SU-DHL-6 (cell line): Measurements from ENCODE around the gene EDDM3A.
"Not testable (repeated sequence)": the region's sequence is repeated elsewhere in the genome, so short reads cannot be mapped to it uniquely, and the experiment has no call there.

Experiments used
- H2AFZ ChIP-seq: fragments of 200-600 bp; sonication (generic); 2 replicates; pipeline ENCODE4 v1.6.1; 2014; ENCODE audit warnings: low read depth, mild to moderate bottlenecking, moderate library complexity, mixed read lengths, antibody characterized with exemption, low read length; ENCODE audit not compliant: severe bottlenecking
- H3F3A ChIP-seq: fragments of 200-600 bp; shearing (Covaris generic); 2 replicates; pipeline ENCODE4 v1.6.0; 2016; ENCODE audit warnings: antibody characterized with exemption, mild to moderate bottlenecking; ENCODE audit not compliant: insufficient read depth
- H3K27ac ChIP-seq: fragments of 200-600 bp; sonication (generic); 2 replicates; pipeline ENCODE4 v1.5.1; 2016; ENCODE audit warnings: low read depth, mild to moderate bottlenecking, low read length, moderate library complexity, mixed read lengths
- H3K27me3 ChIP-seq: fragments of 200-600 bp; sonication (generic), shearing (Covaris generic); 2 replicates; pipeline ENCODE4 v1.6.0; 2014; ENCODE audit warnings: mild to moderate bottlenecking, low read length
- H3K36me3 ChIP-seq: fragments of 200-600 bp; sonication (generic); 2 replicates; pipeline ENCODE4 v1.6.1; 2014; ENCODE audit warnings: mild to moderate bottlenecking, low read length, mixed read lengths
- H3K4me2 ChIP-seq: fragments of 300-600, 200-600 bp; shearing (Covaris generic), sonication (generic); 2 replicates; pipeline ENCODE4 v1.6.0; 2014; ENCODE audit warnings: low read length, low read depth, mild to moderate bottlenecking; ENCODE audit not compliant: poor library complexity, severe bottlenecking
- H3K4me3 ChIP-seq: fragments of 200-600 bp; sonication (generic); 2 replicates; pipeline ENCODE4 v1.5.1; 2014; ENCODE audit warnings: antibody characterized with exemption, low read length, mild to moderate bottlenecking, mixed read lengths; ENCODE audit not compliant: insufficient read depth, poor library complexity, severe bottlenecking
- H3K79me2 ChIP-seq: fragments of 200-600 bp; sonication (generic); 2 replicates; pipeline ENCODE4 v1.6.1; 2014; ENCODE audit warnings: mild to moderate bottlenecking, low read length, moderate library complexity; ENCODE audit not compliant: insufficient read depth
- H3K9ac ChIP-seq: fragments of 200-600 bp; sonication (generic); 2 replicates; pipeline ENCODE4 v1.7.0; 2014; ENCODE audit warnings: mild to moderate bottlenecking, low read length
- H3K9me2 ChIP-seq: fragments of 200-600 bp; sonication (generic); replicated peaks from 2 replicates; pipeline ENCODE4 v1.6.1; 2014; ENCODE audit warnings: low read length; ENCODE audit not compliant: insufficient read depth
- H3K9me3 ChIP-seq: fragments of 200-600 bp; sonication (generic); 2 replicates; pipeline ENCODE4 v1.6.1; 2014; ENCODE audit warnings: low read length, mixed read lengths; ENCODE audit not compliant: insufficient read depth
- H4K20me1 ChIP-seq: fragments of 200-600 bp; sonication (generic); 2 replicates; pipeline ENCODE4 v1.6.1; 2014; ENCODE audit warnings: low read depth, mild to moderate bottlenecking, antibody characterized with exemption, low read length, moderate library complexity, mixed read lengths
- EZH2phosphoT487 ChIP-seq: fragments of 200-600 bp; sonication (generic), shearing (Covaris generic); conservative IDR thresholded peaks from 2 replicates; pipeline ENCODE4 v1.6.1; 2018; ENCODE audit warnings: mild to moderate bottlenecking, antibody characterized with exemption, low read length, moderate library complexity, mixed read lengths
- TF ChIP-seq, protein P1 (sequence below): fragments of 200-600 bp; sonication (generic); IDR thresholded peaks from one replicate; pipeline ENCODE4 v1.5.1; 2017; ENCODE audit warnings: antibody characterized with exemption, mild to moderate bottlenecking, low read length, moderate library complexity; ENCODE audit not compliant: insufficient read depth, poor library complexity, severe bottlenecking

EDDM3A gene

DNA sequence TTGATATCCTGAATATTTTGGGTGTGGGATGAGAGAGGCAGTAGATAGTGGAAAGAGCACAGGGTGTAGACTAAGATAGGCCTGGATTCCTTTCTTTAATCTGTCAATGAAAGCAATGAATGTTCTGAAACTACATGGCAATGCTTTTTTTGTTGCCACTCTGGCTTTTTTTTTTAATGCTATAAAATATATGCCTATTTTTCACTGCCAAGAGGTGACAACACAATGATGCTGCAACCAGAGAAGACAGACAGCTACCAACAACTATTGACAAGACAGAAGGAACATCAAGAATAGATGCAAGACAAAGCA, 47.7 kb upstream of the EDDM3A start:
- no peaks in the 10 kb centered on the region for H3K9me2 ChIP-seq
- H3F3A ChIP-seq: no peaks in the 10 kb centered on the region
- no peaks in the 10 kb centered on the region for H3K79me2 ChIP-seq
- H3K36me3 ChIP-seq: no peaks in the 10 kb centered on the region
- H3K4me2 ChIP-seq: no peak overlapping the region
- H3K27ac ChIP-seq: no peak overlapping the region
- no peak overlapping the region for H3K9ac ChIP-seq
- no peak for TF ChIP-seq EZH2phosphoT487
- TF ChIP-seq, protein P1, sequence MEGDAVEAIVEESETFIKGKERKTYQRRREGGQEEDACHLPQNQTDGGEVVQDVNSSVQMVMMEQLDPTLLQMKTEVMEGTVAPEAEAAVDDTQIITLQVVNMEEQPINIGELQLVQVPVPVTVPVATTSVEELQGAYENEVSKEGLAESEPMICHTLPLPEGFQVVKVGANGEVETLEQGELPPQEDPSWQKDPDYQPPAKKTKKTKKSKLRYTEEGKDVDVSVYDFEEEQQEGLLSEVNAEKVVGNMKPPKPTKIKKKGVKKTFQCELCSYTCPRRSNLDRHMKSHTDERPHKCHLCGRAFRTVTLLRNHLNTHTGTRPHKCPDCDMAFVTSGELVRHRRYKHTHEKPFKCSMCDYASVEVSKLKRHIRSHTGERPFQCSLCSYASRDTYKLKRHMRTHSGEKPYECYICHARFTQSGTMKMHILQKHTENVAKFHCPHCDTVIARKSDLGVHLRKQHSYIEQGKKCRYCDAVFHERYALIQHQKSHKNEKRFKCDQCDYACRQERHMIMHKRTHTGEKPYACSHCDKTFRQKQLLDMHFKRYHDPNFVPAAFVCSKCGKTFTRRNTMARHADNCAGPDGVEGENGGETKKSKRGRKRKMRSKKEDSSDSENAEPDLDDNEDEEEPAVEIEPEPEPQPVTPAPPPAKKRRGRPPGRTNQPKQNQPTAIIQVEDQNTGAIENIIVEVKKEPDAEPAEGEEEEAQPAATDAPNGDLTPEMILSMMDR: no peak
- H3K9me3 ChIP-seq: no peaks in the 10 kb centered on the region
- H3K4me3 ChIP-seq: no peak overlapping the region
- H4K20me1 ChIP-seq: no peaks in the 10 kb centered on the region
- no peaks in the 10 kb centered on the region for H3K27me3 ChIP-seq
- no peak overlapping the region for H2AFZ ChIP-seq

DNA sequence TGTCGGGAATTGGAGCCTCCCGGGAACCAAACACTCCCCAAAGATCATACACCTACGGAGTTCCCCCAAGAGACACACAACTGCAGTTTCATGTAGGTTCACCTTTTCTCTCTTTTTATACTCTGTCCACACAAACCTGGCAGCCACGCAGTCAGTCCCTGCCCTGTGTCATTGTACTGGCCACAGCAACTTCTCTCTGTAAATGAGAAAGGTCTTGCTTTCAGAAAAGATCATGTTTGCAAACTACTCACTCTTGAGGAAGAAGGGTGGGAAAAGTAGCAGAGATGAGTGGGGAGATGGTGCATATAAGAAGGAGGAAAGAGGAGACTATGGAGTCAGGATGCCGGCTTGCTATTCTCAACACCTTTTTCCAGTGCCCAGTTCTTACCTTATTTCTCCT, 46.8 kb upstream of the EDDM3A start:
- H3K27ac ChIP-seq: no peak overlapping the region
- H4K20me1 ChIP-seq: no peaks in the 10 kb centered on the region
- H3K36me3 ChIP-seq: no peaks in the 10 kb centered on the region
- no peak overlapping the region for H3K4me3 ChIP-seq
- no peak overlapping the region for H3K4me2 ChIP-seq
- no peak overlapping the region for H2AFZ ChIP-seq
- no peaks in the 10 kb centered on the region for H3F3A ChIP-seq
- no peak for TF ChIP-seq EZH2phosphoT487
- TF ChIP-seq, protein P1: no peak
- H3K79me2 ChIP-seq: no peaks in the 10 kb centered on the region
- H3K9me3 ChIP-seq: no peaks in the 10 kb centered on the region
- H3K9me2 ChIP-seq: no peaks in the 10 kb centered on the region
- no peak overlapping the region for H3K9ac ChIP-seq
- H3K27me3 ChIP-seq: no peaks in the 10 kb centered on the region

DNA sequence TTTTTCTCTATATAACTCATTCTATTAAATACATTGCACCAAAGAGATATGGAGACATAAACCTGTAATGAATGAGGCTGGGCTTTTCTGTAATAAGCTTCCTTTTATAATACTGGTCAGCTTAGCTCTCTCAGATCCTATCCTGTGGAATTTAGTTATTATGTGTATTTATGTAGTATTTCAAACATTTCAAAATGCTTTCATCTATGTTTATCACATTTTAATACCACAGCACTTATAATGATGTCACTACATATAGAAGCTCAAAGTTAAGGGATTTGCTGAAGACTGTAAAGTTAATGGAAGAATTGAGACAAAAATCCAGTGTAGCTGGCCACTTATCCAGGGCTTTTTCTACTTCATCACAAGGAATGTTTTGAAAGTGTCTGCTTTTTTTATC, 45.8 kb upstream of the EDDM3A start:
- Histone ChIP-seq H3K36me3 (no peaks in the 10 kb centered on the region), H2AFZ (no peak overlapping the region), H3K4me2 (no peak overlapping the region), H3K79me2 (no peaks in the 10 kb centered on the region), H4K20me1 (no peaks in the 10 kb centered on the region), H3K4me3 (no peak overlapping the region), H3K9me3 (no peaks in the 10 kb centered on the region), H3K9me2 (no peaks in the 10 kb centered on the region), H3K27me3 (no peaks in the 10 kb centered on the region), H3F3A (no peaks in the 10 kb centered on the region), H3K27ac (no peak overlapping the region), H3K9ac (no peak overlapping the region)
- TF ChIP-seq, protein P1: no peak
- TF ChIP-seq EZH2phosphoT487: no peak

DNA sequence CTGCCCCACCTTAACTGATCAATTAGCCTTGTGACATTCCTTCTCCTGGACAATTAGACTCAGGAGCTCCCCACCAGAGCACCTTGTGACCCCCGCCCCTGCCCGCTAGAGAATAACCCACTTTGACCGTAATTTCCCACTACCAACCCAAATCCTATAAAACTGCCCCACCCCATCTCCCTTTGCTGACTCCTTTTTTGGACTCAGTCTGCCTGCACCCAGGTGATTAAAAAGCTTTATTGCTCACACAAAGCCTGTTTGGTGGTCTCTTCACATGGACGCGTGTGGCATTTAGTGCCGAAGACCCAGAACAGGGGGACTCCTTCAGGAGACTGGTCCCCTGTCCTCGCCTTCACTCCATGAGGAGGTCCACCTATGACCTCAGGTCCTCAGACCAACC, 44.7 kb upstream of the EDDM3A start:
- not testable (repeated sequence) for H4K20me1 ChIP-seq, H3F3A ChIP-seq, H3K4me2 ChIP-seq, H3K9me3 ChIP-seq, H3K79me2 ChIP-seq, H3K9me2 ChIP-seq, H3K4me3 ChIP-seq, H3K36me3 ChIP-seq, H2AFZ ChIP-seq, H3K9ac ChIP-seq, H3K27me3 ChIP-seq, H3K27ac ChIP-seq
